Mononuclear cell (primary cell): ENCODE data around the gene FGD3. TPM values are rescaled to one million over a fixed set of nuclear protein-coding genes. Genes with fewer than 3 reads are reported as not detected.

ENCODE experiments used
- H3K27me3 ChIP-seq: 2 replicates; pipeline ENCODE4 v1.6.0; 2011; ENCODE audit warnings: low read length, control low read depth; ENCODE audit not compliant: insufficient read depth
- H3K4me1 ChIP-seq: 2 replicates; pipeline ENCODE4 v1.5.1; 2011; ENCODE audit warnings: mild to moderate bottlenecking, low read length, control low read depth; ENCODE audit not compliant: insufficient read depth
- H3K4me3 ChIP-seq: 2 replicates; pipeline ENCODE4 v1.5.1; 2011; ENCODE audit warnings: mild to moderate bottlenecking, low read length, moderate library complexity
- H3K9me3 ChIP-seq: 2 replicates; pipeline ENCODE4 v1.5.1; 2011; ENCODE audit warnings: low read depth, mild to moderate bottlenecking, control low read depth, low read length
- total RNA-seq: library from RNA; depleted of rRNA; stranded (reverse); fragments of >200 nt; gene quantifications from one replicate; pipeline ENCODE4 v1.2.3, GENCODE V29; 2012

The FGD3 gene
- total RNA-seq, 1 donor = 55.7 TPM

- Histone ChIP-seq H3K4me1 (peaks cover 85% of the 10 kb centered on the region), H3K27me3 (no peaks in the 10 kb centered on the region), H3K4me3 (peak overlapping the region; percentile 93), H3K9me3 (no peaks in the 10 kb centered on the region)
Observed at GRCh38 chr9:92965759-92966517, 18.6 kb downstream of the FGD3 start.

GRCh38 chr9:92966518-92966800 is 19.1 kb downstream of the FGD3 start:
- H3K4me1 ChIP-seq = peaks cover 85% of the 10 kb centered on the region
- peak overlapping the region; percentile 93 for H3K4me3 ChIP-seq
- no peaks in the 10 kb centered on the region for H3K9me3 ChIP-seq
- no peaks in the 10 kb centered on the region for H3K27me3 ChIP-seq

GRCh38 chr9:92968081-92968480 is 20.8 kb downstream of the FGD3 start:
- no peaks in the 10 kb centered on the region for H3K9me3 ChIP-seq

GRCh38 chr9:92969516-92970466 is 22.5 kb downstream of the FGD3 start:
- no peak overlapping the region for H3K4me3 ChIP-seq
- H3K9me3 ChIP-seq = no peaks in the 10 kb centered on the region
- H3K4me1 ChIP-seq = peaks cover 92% of the 10 kb centered on the region
- H3K27me3 ChIP-seq = no peaks in the 10 kb centered on the region

More at GRCh38 chr9:92968081-92968480, 20.8 kb downstream of the FGD3 start:
- Histone ChIP-seq H3K4me1 (peaks cover 84% of the 10 kb centered on the region), H3K27me3 (no peaks in the 10 kb centered on the region), H3K4me3 (no peak overlapping the region)

GRCh38 chr9:92970467-92970923 is 23.2 kb downstream of the FGD3 start:
- no peaks in the 10 kb centered on the region for H3K9me3 ChIP-seq
- no peak overlapping the region for H3K4me3 ChIP-seq
- peaks cover 99% of the 10 kb centered on the region for H3K4me1 ChIP-seq
- H3K27me3 ChIP-seq = no peaks in the 10 kb centered on the region

- Histone ChIP-seq H3K4me3 (no peak overlapping the region), H3K4me1 (peaks cover 99% of the 10 kb centered on the region), H3K27me3 (no peaks in the 10 kb centered on the region)
Observed at GRCh38 chr9:92971121-92971520, 23.8 kb downstream of the FGD3 start.

GRCh38 chr9:92971776-92972175 is 24.5 kb downstream of the FGD3 start:
- H3K4me1 ChIP-seq = peaks cover 99% of the 10 kb centered on the region
- H3K27me3 ChIP-seq = no peaks in the 10 kb centered on the region
- no peak overlapping the region for H3K4me3 ChIP-seq

More at GRCh38 chr9:92971121-92971520, 23.8 kb downstream of the FGD3 start:
- H3K9me3 ChIP-seq = no peaks in the 10 kb centered on the region

GRCh38 chr9:92973700-92974099 is 26.4 kb downstream of the FGD3 start:
- H3K4me3 ChIP-seq = no peak overlapping the region
- no peaks in the 10 kb centered on the region for H3K27me3 ChIP-seq
- peaks cover 94% of the 10 kb centered on the region for H3K4me1 ChIP-seq
- H3K9me3 ChIP-seq = no peaks in the 10 kb centered on the region

More at GRCh38 chr9:92971776-92972175, 24.5 kb downstream of the FGD3 start:
- no peaks in the 10 kb centered on the region for H3K9me3 ChIP-seq

GRCh38 chr9:92974161-92974661 is 26.9 kb downstream of the FGD3 start:
- H3K4me1 ChIP-seq = peaks cover 94% of the 10 kb centered on the region
- no peaks in the 10 kb centered on the region for H3K27me3 ChIP-seq
- no peaks in the 10 kb centered on the region for H3K9me3 ChIP-seq
- no peak overlapping the region for H3K4me3 ChIP-seq

- H3K4me3 ChIP-seq = no peak overlapping the region
- H3K9me3 ChIP-seq = no peaks in the 10 kb centered on the region
- H3K4me1 ChIP-seq = peaks cover 94% of the 10 kb centered on the region
- no peaks in the 10 kb centered on the region for H3K27me3 ChIP-seq
Observed at GRCh38 chr9:92974761-92975755, 27.7 kb downstream of the FGD3 start.

- Histone ChIP-seq H3K4me1 (peaks cover 90% of the 10 kb centered on the region), H3K9me3 (no peaks in the 10 kb centered on the region), H3K4me3 (no peak overlapping the region), H3K27me3 (no peaks in the 10 kb centered on the region)
Observed at GRCh38 chr9:92976431-92976830, 29.1 kb downstream of the FGD3 start.

- Histone ChIP-seq H3K4me1 (peaks cover 83% of the 10 kb centered on the region), H3K27me3 (no peaks in the 10 kb centered on the region), H3K4me3 (no peak overlapping the region), H3K9me3 (no peaks in the 10 kb centered on the region)
Observed at GRCh38 chr9:92977279-92977678, 30.0 kb downstream of the FGD3 start.

GRCh38 chr9:92978345-92978875 is 31.1 kb downstream of the FGD3 start:
- Histone ChIP-seq H3K27me3 (no peaks in the 10 kb centered on the region), H3K9me3 (no peaks in the 10 kb centered on the region), H3K4me1 (peaks cover 71% of the 10 kb centered on the region), H3K4me3 (no peak overlapping the region)
